K562 (cell line): ENCODE data around the gene SLC24A4.

Source experiments
- ASH1L ChIP-seq: fragments of 450-650 bp; IDR thresholded peaks from 2 replicates; pipeline ENCODE4 v1.6.1; 2018; ENCODE audit warnings: borderline replicate concordance, mild to moderate bottlenecking, low read depth; ENCODE audit not compliant: partially characterized antibody
- FOXP1 ChIP-seq: sonication (generic); formaldehyde crosslinking; IDR thresholded peaks from 2 replicates; pipeline ENCODE4 v1.8.0; 2022; ENCODE audit warnings: mild to moderate bottlenecking, missing genetic modification reagents
- HLTF ChIP-seq: fragments of 450-650 bp; IDR thresholded peaks from 2 replicates; pipeline ENCODE4 v1.6.1; 2016
- MXI1 ChIP-seq: IDR thresholded peaks from 2 replicates; pipeline ENCODE4 v1.6.1; 2011; ENCODE audit warnings: low read depth, mild to moderate bottlenecking, improper control_type of control experiment, low read length
- NFRKB ChIP-seq: fragments of 450-650 bp; IDR thresholded peaks from 2 replicates; pipeline ENCODE4 v1.6.1; 2016; ENCODE audit warnings: low read depth
- PCBP2 ChIP-seq: fragments of 200-400 bp; formaldehyde crosslinking; IDR thresholded peaks from 2 replicates; pipeline ENCODE4 v1.6.1; 2018; ENCODE audit warnings: low read length, low read depth, mild to moderate bottlenecking, moderate library complexity; ENCODE audit not compliant: poor library complexity, severe bottlenecking
- SNRNP70 ChIP-seq: fragments of 200-400 bp; formaldehyde crosslinking; optimal IDR thresholded peaks from 2 replicates; pipeline ENCODE3; 2017; ENCODE audit warnings: low read depth, low read length
- TBP ChIP-seq: optimal IDR thresholded peaks from 2 replicates; pipeline ENCODE3; 2011; ENCODE audit warnings: low read depth, low read length, improper control_type of control experiment
- YY1 ChIP-seq, 3 experiments: IDR thresholded peaks; 2 replicates each; pipeline ENCODE4 v1.6.1; 2011; ENCODE audit warnings: low read length in 2 of 3, mild to moderate bottlenecking in 2 of 3, moderate library complexity in 2 of 3, borderline replicate concordance in 1 of 3, control low read depth in 1 of 3, low read depth in 1 of 3; ENCODE audit not compliant: insufficient read depth in 3 of 3, insufficient replicate concordance in 2 of 3, control insufficient read depth in 1 of 3, insufficient read length in 1 of 3; ENCODE audit errors: extremely low read depth in 1 of 3
- ZC3H4 ChIP-seq: sonication (generic); formaldehyde crosslinking; IDR thresholded peaks from 2 replicates; pipeline ENCODE4 v1.9.0; 2021; ENCODE audit warnings: missing genetic modification reagents, borderline replicate concordance
- ZNF778 ChIP-seq: fragments of 450-650 bp; formaldehyde crosslinking; IDR thresholded peaks from 2 replicates; pipeline ENCODE4 v1.4.0; 2020; ENCODE audit warnings: mild to moderate bottlenecking, moderate library complexity

- no peak for TF ChIP-seq PCBP2
- no peak for TF ChIP-seq TBP
- no peak for TF ChIP-seq FOXP1 (CRISPR knock-in tag)
- no peak for TF ChIP-seq NFRKB
- no peak for TF ChIP-seq ZC3H4 (CRISPR knock-in tag)
- TF ChIP-seq ZNF778 (CRISPR knock-in tag) = no peak
- no peak for TF ChIP-seq SNRNP70
- no peak for TF ChIP-seq MXI1
- TF ChIP-seq HLTF = no peak
- no peak for TF ChIP-seq YY1 (IDR thresholded peaks at IDR 0.05; ENCODE audit: borderline replicate concordance in 1 of 3, control insufficient read depth in 1 of 3, extremely low read depth in 1 of 3, insufficient read depth in 3 of 3, insufficient read length in 1 of 3, insufficient replicate concordance in 2 of 3, low read depth in 1 of 3, low read length in 2 of 3)
- TF ChIP-seq ASH1L = no peak
These were observed 75.1 kb downstream of the SLC24A4 start for GRCh38 chr14:92397953-92398564.
